GM12878 (cell line): Measurements from ENCODE around the gene UCKL1. TPM values are rescaled to one million over a fixed set of nuclear protein-coding genes. Genes with fewer than 3 reads are reported as not detected.

Experiments used
- CHD1 ChIP-seq: IDR thresholded peaks from 2 replicates; pipeline ENCODE4 v1.6.1; 2012; ENCODE audit warnings: low read depth, low read length, improper control_type of control experiment
- KAT2A ChIP-seq: conservative IDR thresholded peaks from 2 replicates; pipeline ENCODE4 v1.6.1; 2011; ENCODE audit warnings: low read depth, low read length; ENCODE audit not compliant: control insufficient read depth
- MEF2A ChIP-seq: IDR thresholded peaks from 2 replicates; pipeline ENCODE4 v1.6.1; 2011; ENCODE audit warnings: low read depth, mild to moderate bottlenecking, low read length, moderate library complexity; ENCODE audit not compliant: insufficient read depth
- NR2C2 ChIP-seq: IDR thresholded peaks from 2 replicates; pipeline ENCODE4 v1.6.1; 2011; ENCODE audit warnings: borderline replicate concordance, low read depth; ENCODE audit not compliant: control insufficient read depth, insufficient read length
- SIX5 ChIP-seq: IDR thresholded peaks from 2 replicates; pipeline ENCODE4 v1.6.1; 2011; ENCODE audit warnings: mild to moderate bottlenecking, low read depth, low read length, moderate library complexity; ENCODE audit not compliant: severe bottlenecking
- polyA plus RNA-seq, 11 experiments: library from polyadenylated mRNA; depleted of rRNA in 4 of 11; unstranded in 6 of 11; stranded (reverse) in 5 of 11; fragments of >200 nt; fragmentation: Nextera tagmentation in 4 of 11; fragmentation: Illumina TruSeq in 1 of 11; extraction: Ambion mirVana in 4 of 11; extraction: Trizol in 1 of 11; gene quantifications; 1 replicate in 1 of 11; 2 replicates in 10 of 11; pipeline versions ENCODE4 v1.2.1 to v1.2.3, GENCODE V29; 2011 to 2016; ENCODE audit warnings: inconsistent platforms in 2 of 11, missing spikeins in 2 of 11, low read depth in 1 of 11
- total RNA-seq, 4 experiments: library from RNA; depleted of rRNA in 3 of 4; stranded (reverse); fragments of >200 nt in 3 of 4; fragmentation: Illumina TruSeq in 1 of 4; extraction: Trizol in 1 of 4; gene quantifications; 2 replicates each; pipeline versions ENCODE4 v1.2.1 to v1.2.3, GENCODE V29; 2013 to 2021
- TF ChIP-seq, protein P1 (sequence below): fragments of 450-650 bp; IDR thresholded peaks from 2 replicates; pipeline ENCODE4 v1.6.1; 2017; ENCODE audit warnings: mild to moderate bottlenecking, moderate library complexity
- TF ChIP-seq, protein P2 (sequence below): IDR thresholded peaks from 2 replicates; pipeline ENCODE4 v1.6.1; 2011; ENCODE audit warnings: borderline replicate concordance, low read depth, mild to moderate bottlenecking, moderate library complexity, low read length; ENCODE audit not compliant: insufficient read depth, poor library complexity, severe bottlenecking

UCKL1 gene
- total and polyA plus RNA-seq, 10 of the 15 experiments (the other 5 are each of a cell fraction or from before 2014, with no cell fraction given): 2.4 to 36.3 (median 24.8) TPM

DNA sequence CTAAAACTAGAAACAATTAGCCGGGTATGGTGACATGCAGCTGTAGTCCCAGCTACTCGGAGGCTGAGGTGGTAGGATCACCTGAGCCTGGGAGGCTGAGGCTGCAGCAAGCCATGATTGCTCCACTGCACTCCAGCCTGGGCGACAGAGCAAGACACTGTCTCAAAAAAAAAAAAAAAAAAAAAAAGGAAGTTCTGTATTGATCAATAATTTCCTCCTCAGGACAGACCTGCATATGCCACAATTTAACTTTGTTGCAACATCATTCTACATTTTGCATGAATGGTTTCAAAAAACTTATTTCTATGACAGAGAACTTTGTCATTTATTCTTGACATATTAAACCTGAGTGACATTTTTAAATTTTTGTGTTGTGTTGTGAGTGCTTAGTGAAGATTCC is 55.8 kb downstream of the UCKL1 start (continued):
- TF ChIP-seq, protein P1, sequence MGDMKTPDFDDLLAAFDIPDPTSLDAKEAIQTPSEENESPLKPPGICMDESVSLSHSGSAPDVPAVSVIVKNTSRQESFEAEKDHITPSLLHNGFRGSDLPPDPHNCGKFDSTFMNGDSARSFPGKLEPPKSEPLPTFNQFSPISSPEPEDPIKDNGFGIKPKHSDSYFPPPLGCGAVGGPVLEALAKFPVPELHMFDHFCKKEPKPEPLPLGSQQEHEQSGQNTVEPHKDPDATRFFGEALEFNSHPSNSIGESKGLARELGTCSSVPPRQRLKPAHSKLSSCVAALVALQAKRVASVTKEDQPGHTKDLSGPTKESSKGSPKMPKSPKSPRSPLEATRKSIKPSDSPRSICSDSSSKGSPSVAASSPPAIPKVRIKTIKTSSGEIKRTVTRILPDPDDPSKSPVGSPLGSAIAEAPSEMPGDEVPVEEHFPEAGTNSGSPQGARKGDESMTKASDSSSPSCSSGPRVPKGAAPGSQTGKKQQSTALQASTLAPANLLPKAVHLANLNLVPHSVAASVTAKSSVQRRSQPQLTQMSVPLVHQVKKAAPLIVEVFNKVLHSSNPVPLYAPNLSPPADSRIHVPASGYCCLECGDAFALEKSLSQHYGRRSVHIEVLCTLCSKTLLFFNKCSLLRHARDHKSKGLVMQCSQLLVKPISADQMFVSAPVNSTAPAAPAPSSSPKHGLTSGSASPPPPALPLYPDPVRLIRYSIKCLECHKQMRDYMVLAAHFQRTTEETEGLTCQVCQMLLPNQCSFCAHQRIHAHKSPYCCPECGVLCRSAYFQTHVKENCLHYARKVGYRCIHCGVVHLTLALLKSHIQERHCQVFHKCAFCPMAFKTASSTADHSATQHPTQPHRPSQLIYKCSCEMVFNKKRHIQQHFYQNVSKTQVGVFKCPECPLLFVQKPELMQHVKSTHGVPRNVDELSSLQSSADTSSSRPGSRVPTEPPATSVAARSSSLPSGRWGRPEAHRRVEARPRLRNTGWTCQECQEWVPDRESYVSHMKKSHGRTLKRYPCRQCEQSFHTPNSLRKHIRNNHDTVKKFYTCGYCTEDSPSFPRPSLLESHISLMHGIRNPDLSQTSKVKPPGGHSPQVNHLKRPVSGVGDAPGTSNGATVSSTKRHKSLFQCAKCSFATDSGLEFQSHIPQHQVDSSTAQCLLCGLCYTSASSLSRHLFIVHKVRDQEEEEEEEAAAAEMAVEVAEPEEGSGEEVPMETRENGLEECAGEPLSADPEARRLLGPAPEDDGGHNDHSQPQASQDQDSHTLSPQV: no peak
- TF ChIP-seq NR2C2: no peak
- TF ChIP-seq MEF2A: no peak
- TF ChIP-seq SIX5: no peak
- TF ChIP-seq, protein P2, sequence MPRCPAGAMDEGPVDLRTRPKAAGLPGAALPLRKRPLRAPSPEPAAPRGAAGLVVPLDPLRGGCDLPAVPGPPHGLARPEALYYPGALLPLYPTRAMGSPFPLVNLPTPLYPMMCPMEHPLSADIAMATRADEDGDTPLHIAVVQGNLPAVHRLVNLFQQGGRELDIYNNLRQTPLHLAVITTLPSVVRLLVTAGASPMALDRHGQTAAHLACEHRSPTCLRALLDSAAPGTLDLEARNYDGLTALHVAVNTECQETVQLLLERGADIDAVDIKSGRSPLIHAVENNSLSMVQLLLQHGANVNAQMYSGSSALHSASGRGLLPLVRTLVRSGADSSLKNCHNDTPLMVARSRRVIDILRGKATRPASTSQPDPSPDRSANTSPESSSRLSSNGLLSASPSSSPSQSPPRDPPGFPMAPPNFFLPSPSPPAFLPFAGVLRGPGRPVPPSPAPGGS: no peak
- TF ChIP-seq KAT2A: no peak
- TF ChIP-seq CHD1: no peak
- TF ChIP-seq, all 136 proteins: peak for 0
